ENCODE measurements around the gene PRKN. TPM values are rescaled to one million over a fixed set of nuclear protein-coding genes. Genes with fewer than 3 reads are reported as not detected.

Gene PRKN
- total RNA-seq, 1 donor from 2014 or later, result not detected

- no peak for DNase-seq (ENCODE audit: low spot score)
- Mint-ChIP-seq H3K27ac (no peak overlapping the region), H3K36me3 (ENCODE audit: low read depth) (no peaks in the 10 kb centered on the region), H3K4me3 (ENCODE audit: low read depth) (no peak overlapping the region), H3K9me3 (no peaks in the 10 kb centered on the region), H3K27me3 (ENCODE audit: low read depth) (no peaks in the 10 kb centered on the region), H3K4me1 (ENCODE audit: low read depth) (no peaks in the 10 kb centered on the region)
- intact Hi-C loops (cut with micrococcal nuclease), result no loop called here
Observed at GRCh38 chr6:161434921-161435747, 1292.4 kb downstream of the PRKN start.

DNA sequence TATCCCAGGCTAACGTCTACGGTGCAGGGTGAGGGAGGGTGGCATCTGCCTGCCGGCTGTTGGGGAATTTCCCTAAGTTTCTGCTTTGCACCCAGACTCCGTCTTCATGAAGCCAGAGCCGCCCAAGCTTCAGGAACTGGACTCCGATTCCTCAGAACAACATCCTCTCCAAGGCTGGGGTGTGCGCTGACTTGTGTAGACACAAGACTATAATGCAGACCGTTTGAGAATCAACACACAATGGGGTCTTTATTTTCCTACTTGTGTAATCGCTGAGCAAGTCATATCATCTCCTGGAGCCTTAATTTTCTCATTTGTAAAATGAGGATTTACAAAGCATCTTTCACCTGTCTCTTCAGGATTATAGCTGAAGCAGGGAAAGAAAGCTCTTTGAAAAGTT lies 1293.2 kb downstream of the PRKN start:
- intact Hi-C loops (cut with micrococcal nuclease), result no loop called here
- H3K36me3 Mint-ChIP-seq (ENCODE audit: low read depth), result no peaks in the 10 kb centered on the region
- no peaks in the 10 kb centered on the region for H3K27me3 Mint-ChIP-seq (ENCODE audit: low read depth)
- no peaks in the 10 kb centered on the region for H3K4me1 Mint-ChIP-seq (ENCODE audit: low read depth)
- no peak for DNase-seq (ENCODE audit: low spot score)
- no peaks in the 10 kb centered on the region for H3K9me3 Mint-ChIP-seq
- H3K4me3 Mint-ChIP-seq (ENCODE audit: low read depth), result no peak overlapping the region
- no peak overlapping the region for H3K27ac Mint-ChIP-seq

GRCh38 chr6:161432546-161432945 lies 1295.0 kb downstream of the PRKN start:
- no peaks in the 10 kb centered on the region for H3K36me3 Mint-ChIP-seq (ENCODE audit: low read depth)
- no peak overlapping the region for H3K27ac Mint-ChIP-seq
- H3K4me1 Mint-ChIP-seq (ENCODE audit: low read depth), result no peaks in the 10 kb centered on the region
- H3K27me3 Mint-ChIP-seq (ENCODE audit: low read depth), result no peaks in the 10 kb centered on the region
- no peaks in the 10 kb centered on the region for H3K9me3 Mint-ChIP-seq
- intact Hi-C loops (cut with micrococcal nuclease), result no loop called here
- no peak overlapping the region for H3K4me3 Mint-ChIP-seq (ENCODE audit: low read depth)
- DNase-seq (ENCODE audit: low spot score), result no peak

DNA sequence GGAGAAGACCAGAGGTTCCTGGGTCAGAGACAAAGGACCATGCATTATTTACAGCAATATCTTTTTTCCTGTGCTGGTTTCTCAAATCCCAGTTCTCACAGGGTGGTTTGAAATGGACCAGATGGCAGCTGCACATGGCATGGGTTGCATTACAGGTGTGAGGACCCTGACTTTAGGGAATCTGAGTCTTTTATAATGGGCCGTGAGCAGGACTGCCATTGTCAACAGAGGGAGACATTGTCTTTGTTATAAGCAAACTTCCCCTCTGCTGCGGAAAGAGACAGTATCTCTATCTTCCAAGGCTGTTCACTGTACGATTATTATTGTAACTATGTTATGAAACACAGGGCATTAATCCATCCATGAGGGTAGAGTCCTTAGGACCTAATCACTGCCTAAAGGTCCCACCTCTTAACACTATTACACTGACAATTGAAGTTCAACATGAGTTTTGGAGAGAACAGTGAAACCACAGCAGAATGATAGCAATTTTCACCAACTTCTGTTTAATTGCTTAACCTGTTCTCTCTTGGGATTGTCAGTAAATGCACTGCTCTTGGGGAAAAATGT lies 1297.6 kb downstream of the PRKN start:
- intact Hi-C loops (cut with micrococcal nuclease), result loop anchor here (10.0 kb wide), 1 partner anchor 1955 kb away; no protein-coding TSS in a partner anchor
- Mint-ChIP-seq H3K36me3 (ENCODE audit: low read depth) (no peaks in the 10 kb centered on the region), H3K9me3 (no peaks in the 10 kb centered on the region), H3K4me1 (ENCODE audit: low read depth) (no peaks in the 10 kb centered on the region), H3K4me3 (ENCODE audit: low read depth) (no peak overlapping the region), H3K27me3 (ENCODE audit: low read depth) (no peaks in the 10 kb centered on the region), H3K27ac (no peak overlapping the region)
- no peak for DNase-seq (ENCODE audit: low spot score)

DNA sequence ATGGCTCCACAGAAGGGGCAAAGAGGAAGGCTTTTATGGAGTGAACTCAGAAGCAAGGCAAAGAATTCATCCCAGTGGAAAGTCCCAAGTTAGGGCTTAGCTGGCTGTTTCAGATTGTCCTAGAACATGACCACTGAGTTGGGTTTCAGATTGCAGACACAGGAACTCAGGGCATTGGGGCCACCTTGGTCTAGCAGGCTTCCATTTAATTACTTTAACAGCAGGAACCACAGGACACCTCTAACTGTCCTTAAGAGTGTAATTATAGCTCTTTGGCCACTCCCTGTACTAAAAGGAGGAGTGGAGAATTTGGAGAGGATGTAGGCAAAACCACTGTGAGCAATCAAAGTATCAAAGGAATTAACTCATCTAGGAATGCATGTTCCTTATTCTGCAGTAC lies 1303.1 kb downstream of the PRKN start:
- intact Hi-C loops (cut with micrococcal nuclease), result loop anchor here (10.0 kb wide), 1 partner anchor 1960 kb away; no protein-coding TSS in a partner anchor
- no peaks in the 10 kb centered on the region for H3K36me3 Mint-ChIP-seq (ENCODE audit: low read depth)
- peaks cover 6% of the 10 kb centered on the region for H3K27me3 Mint-ChIP-seq (ENCODE audit: low read depth)
- H3K9me3 Mint-ChIP-seq, result no peaks in the 10 kb centered on the region
- no peak overlapping the region for H3K27ac Mint-ChIP-seq
- H3K4me1 Mint-ChIP-seq (ENCODE audit: low read depth), result no peaks in the 10 kb centered on the region
- no peak for DNase-seq (ENCODE audit: low spot score)
- no peak overlapping the region for H3K4me3 Mint-ChIP-seq (ENCODE audit: low read depth)

GRCh38 chr6:161422710-161423680 lies 1304.6 kb downstream of the PRKN start:
- no peaks in the 10 kb centered on the region for H3K36me3 Mint-ChIP-seq (ENCODE audit: low read depth)
- DNase-seq (ENCODE audit: low spot score), result no peak
- H3K9me3 Mint-ChIP-seq, result no peaks in the 10 kb centered on the region
- no peaks in the 10 kb centered on the region for H3K4me1 Mint-ChIP-seq (ENCODE audit: low read depth)
- peaks cover 8% of the 10 kb centered on the region for H3K27me3 Mint-ChIP-seq (ENCODE audit: low read depth)
- no peak overlapping the region for H3K27ac Mint-ChIP-seq
- no peak overlapping the region for H3K4me3 Mint-ChIP-seq (ENCODE audit: low read depth)
- intact Hi-C loops (cut with micrococcal nuclease), result loop anchor here (10.0 kb wide), 1 partner anchor 1962 kb away; no protein-coding TSS in a partner anchor

DNA sequence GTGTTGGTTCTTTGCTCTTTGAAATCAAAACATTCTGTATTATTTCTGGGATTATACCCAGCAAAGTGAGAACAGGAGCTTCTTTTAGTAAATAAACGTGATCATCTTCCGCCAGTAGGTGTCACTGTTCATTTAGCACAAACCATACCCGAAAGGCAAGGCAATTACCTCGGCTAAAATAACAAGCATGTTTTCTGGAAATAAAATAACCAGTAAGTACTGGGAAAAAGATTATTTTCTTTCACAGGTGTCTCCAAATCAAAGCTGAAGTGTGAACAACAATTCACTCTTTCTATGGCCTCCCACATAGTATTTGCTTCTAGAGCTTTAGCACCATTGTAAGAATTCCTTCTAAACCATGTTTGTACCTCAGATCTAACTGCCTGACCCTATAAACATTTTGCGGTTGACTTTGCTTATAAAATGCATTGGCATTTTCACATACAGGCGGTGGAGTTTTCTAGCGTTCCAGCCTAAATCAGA lies 1309.1 kb downstream of the PRKN start:
- Mint-ChIP-seq H3K27ac (no peak overlapping the region), H3K4me3 (ENCODE audit: low read depth) (no peak overlapping the region), H3K9me3 (no peaks in the 10 kb centered on the region), H3K27me3 (ENCODE audit: low read depth) (peaks cover 14% of the 10 kb centered on the region), H3K4me1 (ENCODE audit: low read depth) (no peaks in the 10 kb centered on the region), H3K36me3 (ENCODE audit: low read depth) (no peaks in the 10 kb centered on the region)
- intact Hi-C loops (cut with micrococcal nuclease), result loop anchor here (1.0 kb wide), 1 partner anchor 277 kb away; no protein-coding TSS in a partner anchor
- no peak for DNase-seq (ENCODE audit: low spot score)

GRCh38 chr6:161417717-161418462 lies 1309.7 kb downstream of the PRKN start:
- no peak overlapping the region for H3K27ac Mint-ChIP-seq
- no peak overlapping the region for H3K4me3 Mint-ChIP-seq (ENCODE audit: low read depth)
- DNase-seq (ENCODE audit: low spot score), result no peak
- H3K36me3 Mint-ChIP-seq (ENCODE audit: low read depth), result no peaks in the 10 kb centered on the region
- no peaks in the 10 kb centered on the region for H3K4me1 Mint-ChIP-seq (ENCODE audit: low read depth)
- no peaks in the 10 kb centered on the region for H3K9me3 Mint-ChIP-seq
- peaks cover 14% of the 10 kb centered on the region for H3K27me3 Mint-ChIP-seq (ENCODE audit: low read depth)
- intact Hi-C loops (cut with micrococcal nuclease), result loop anchor here (1.0 kb wide), 1 partner anchor 277 kb away; no protein-coding TSS in a partner anchor

GRCh38 chr6:161415302-161415855 lies 1312.2 kb downstream of the PRKN start:
- intact Hi-C loops (cut with micrococcal nuclease), result no loop called here
- H3K9me3 Mint-ChIP-seq, result no peaks in the 10 kb centered on the region

GRCh38 chr6:161414707-161415106 lies 1312.9 kb downstream of the PRKN start:
- Mint-ChIP-seq H3K4me1 (ENCODE audit: low read depth) (no peaks in the 10 kb centered on the region), H3K4me3 (ENCODE audit: low read depth) (no peak overlapping the region), H3K36me3 (ENCODE audit: low read depth) (no peaks in the 10 kb centered on the region), H3K9me3 (no peaks in the 10 kb centered on the region), H3K27me3 (ENCODE audit: low read depth) (peaks cover 8% of the 10 kb centered on the region), H3K27ac (no peak overlapping the region)
- no peak for DNase-seq (ENCODE audit: low spot score)
- intact Hi-C loops (cut with micrococcal nuclease), result no loop called here

More at GRCh38 chr6:161415302-161415855, 1312.2 kb downstream of the PRKN start:
- no peak for DNase-seq (ENCODE audit: low spot score)
- Mint-ChIP-seq H3K27me3 (ENCODE audit: low read depth) (peaks cover 8% of the 10 kb centered on the region), H3K4me3 (ENCODE audit: low read depth) (no peak overlapping the region), H3K4me1 (ENCODE audit: low read depth) (no peaks in the 10 kb centered on the region), H3K27ac (no peak overlapping the region), H3K36me3 (ENCODE audit: low read depth) (no peaks in the 10 kb centered on the region)

DNA sequence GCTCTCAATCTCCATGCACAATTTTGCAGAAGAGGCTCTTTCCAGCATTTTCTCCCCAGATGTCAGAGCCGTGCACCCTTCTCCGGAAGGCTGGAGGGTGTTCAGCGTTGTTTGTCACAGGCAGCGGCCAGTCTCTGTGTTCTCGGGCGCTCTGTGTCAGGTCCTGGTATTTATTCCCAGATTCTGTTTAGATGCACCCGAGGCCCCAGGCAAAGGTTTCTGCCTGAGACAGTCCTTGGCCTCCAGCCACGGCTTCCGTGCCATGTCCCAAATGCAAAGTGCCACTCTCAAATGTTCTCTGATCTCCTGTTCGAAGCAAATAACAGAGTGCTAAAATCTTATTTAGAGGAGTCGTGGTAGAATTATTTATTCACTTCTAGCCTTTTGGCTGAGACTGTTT lies 1313.4 kb downstream of the PRKN start:
- intact Hi-C loops (cut with micrococcal nuclease), result no loop called here
- H3K27ac Mint-ChIP-seq, result no peak overlapping the region
- no peaks in the 10 kb centered on the region for H3K36me3 Mint-ChIP-seq (ENCODE audit: low read depth)
- no peaks in the 10 kb centered on the region for H3K9me3 Mint-ChIP-seq
- H3K4me3 Mint-ChIP-seq (ENCODE audit: low read depth), result no peak overlapping the region
- H3K4me1 Mint-ChIP-seq (ENCODE audit: low read depth), result no peaks in the 10 kb centered on the region
- DNase-seq (ENCODE audit: low spot score), result no peak
- peaks cover 8% of the 10 kb centered on the region for H3K27me3 Mint-ChIP-seq (ENCODE audit: low read depth)
